PC-3 (cell line): Measurements from ENCODE around the gene WNT7A. TPM values are rescaled to one million over a fixed set of nuclear protein-coding genes. Genes with fewer than 3 reads are reported as not detected.

Experiments
- ATAC-seq: fragments of 200-7000 bp; cut with Tn5 transposase; 2 replicates; pipeline ENCODE4 v1.9.1; 2020; ENCODE audit warnings: mild to moderate bottlenecking, moderate library complexity
- BruUV-seq: library from RNA; stranded (reverse); fragments of 400-500 nt; replicated peaks from 2 replicates; lab custom pipeline; 2021; lab: Mats Ljungman, UMichigan
- CTCF ChIA-PET: fragments of 300-600 bp; sonication (Branson Sonifier 250); formaldehyde crosslinking; loops from one replicate; lab custom pipeline; 2022; ENCODE audit warnings: antibody characterized with exemption; lab: Charles Lee
- POLR2A ChIA-PET: fragments of 300-600 bp; sonication (Branson Sonifier 250); formaldehyde crosslinking; loops from one replicate; lab custom pipeline; 2022; ENCODE audit warnings: antibody characterized with exemption; ENCODE audit not compliant: unreplicated experiment; lab: Charles Lee
- DNase-seq: peaks from one replicate; pipeline ENCODE4 v3.0.0-alpha.2; 2015
- H2AFZ ChIP-seq: fragments of 300-600 bp; sonication (generic); 2 replicates; pipeline ENCODE4 v1.6.0; 2016; ENCODE audit warnings: antibody characterized with exemption, low read length
- H3F3A ChIP-seq: fragments of 300-600 bp; sonication (generic); one replicate; pipeline ENCODE4 v1.6.0; 2017; ENCODE audit warnings: antibody characterized with exemption, low read length, control low read depth, mild to moderate bottlenecking; ENCODE audit not compliant: unreplicated experiment
- H3K27ac ChIP-seq: fragments of 300-600 bp; sonication (generic); 2 replicates; pipeline ENCODE4 v1.5.1; 2016; ENCODE audit warnings: mild to moderate bottlenecking, low read length
- H3K27me3 ChIP-seq: fragments of 300-600 bp; sonication (generic); 2 replicates; pipeline ENCODE4 v1.6.1; 2016; ENCODE audit warnings: low read length, mixed read lengths
- H3K36me3 ChIP-seq: fragments of 300-600 bp; sonication (generic); 2 replicates; pipeline ENCODE4 v1.6.1; 2016; ENCODE audit warnings: low read depth, mixed run types, low read length, mixed read lengths
- H3K4me1 ChIP-seq: fragments of 300-600 bp; sonication (generic); 2 replicates; pipeline ENCODE4 v1.5.1; 2016; ENCODE audit warnings: low read length; ENCODE audit not compliant: insufficient read depth
- H3K4me2 ChIP-seq: fragments of 300-600 bp; sonication (generic); 2 replicates; pipeline ENCODE4 v1.6.0; 2016; ENCODE audit warnings: low read length
- H3K4me3 ChIP-seq: fragments of 300-600 bp; sonication (generic); 2 replicates; pipeline ENCODE4 v1.5.1; 2016; ENCODE audit warnings: mild to moderate bottlenecking, low read length, mixed read lengths
- H3K79me2 ChIP-seq: fragments of 300-600 bp; sonication (generic); 2 replicates; pipeline ENCODE4 v1.6.1; 2017; ENCODE audit warnings: low read length, mixed read lengths
- H3K9ac ChIP-seq: fragments of 300-600 bp; sonication (generic); 2 replicates; pipeline ENCODE4 v1.6.0; 2016; ENCODE audit warnings: mild to moderate bottlenecking, low read length
- H3K9me2 ChIP-seq: fragments of 300-600 bp; sonication (generic); replicated peaks from 2 replicates; pipeline ENCODE4 v1.6.1; 2016; ENCODE audit warnings: mixed run types, low read length, mixed read lengths
- H3K9me3 ChIP-seq: fragments of 300-600 bp; sonication (generic); 2 replicates; pipeline ENCODE4 v1.6.1; 2016; ENCODE audit warnings: low read length, mixed read lengths
- H4K20me1 ChIP-seq: fragments of 300-600 bp; sonication (generic); 2 replicates; pipeline ENCODE4 v1.6.1; 2016; ENCODE audit warnings: low read length, mixed read lengths
- CTCF ChIP-seq: fragments of 300-600 bp; sonication (generic); conservative IDR thresholded peaks from 2 replicates; pipeline ENCODE4 v1.5.1; 2017; ENCODE audit warnings: antibody characterized with exemption, low read depth, mild to moderate bottlenecking, low read length
- EZH2 ChIP-seq: fragments of 300-600 bp; sonication (generic); IDR thresholded peaks from one replicate; pipeline ENCODE4 v1.6.1; 2017; ENCODE audit warnings: antibody characterized with exemption, mild to moderate bottlenecking, low read length; ENCODE audit not compliant: unreplicated experiment
- EZH2phosphoT487 ChIP-seq: fragments of 300-600 bp; sonication (generic); IDR thresholded peaks from 2 replicates; pipeline ENCODE4 v1.6.1; 2018; ENCODE audit warnings: mild to moderate bottlenecking, antibody characterized with exemption, low read length, borderline replicate concordance
- intact Hi-C: fragments of 100-400 bp; cut with micrococcal nuclease; formaldehyde crosslinking; loops from 2 replicates; pipeline ENCODE4 v1.9.0; 2023
- total RNA-seq: library from RNA; depleted of rRNA; stranded (reverse); fragments of >200 nt; gene quantifications from 2 replicates; pipeline ENCODE4 v1.2.3, GENCODE V29; 2014

WNT7A gene
- total RNA-seq, 1 experiment from 2014 or later: 16.2 TPM

GRCh38 chr3:13838421-13838820 lies 41.5 kb downstream of the WNT7A start:
- BruUV-seq: no TSS peak
- H3K4me3 ChIP-seq: no peak overlapping the region
- H3K79me2 ChIP-seq: peaks cover 24% of the 10 kb centered on the region; the same call in 1 of the 2 replicates
- ChIA-PET CTCF (no interaction called here), POLR2A (no interaction called here)
- no peak overlapping the region for H3K9ac ChIP-seq
- H3K27ac ChIP-seq: no peak overlapping the region
- DNase-seq: no peak
- H3K9me2 ChIP-seq: no peaks in the 10 kb centered on the region
- no peak overlapping the region for H3K4me2 ChIP-seq
- no peak for ATAC-seq
- intact Hi-C loops: no loop called here
- no peaks in the 10 kb centered on the region for H3K9me3 ChIP-seq
- H3K4me1 ChIP-seq: peaks cover 38% of the 10 kb centered on the region
- no peak overlapping the region for H2AFZ ChIP-seq
- H3K36me3 ChIP-seq: no peaks in the 10 kb centered on the region
- H4K20me1 ChIP-seq: no peaks in the 10 kb centered on the region
- TF ChIP-seq EZH2phosphoT487: no peak
- TF ChIP-seq CTCF: no peak
- no peak for TF ChIP-seq EZH2
- peaks cover 10% of the 10 kb centered on the region for H3F3A ChIP-seq
- H3K27me3 ChIP-seq: no peaks in the 10 kb centered on the region

DNA sequence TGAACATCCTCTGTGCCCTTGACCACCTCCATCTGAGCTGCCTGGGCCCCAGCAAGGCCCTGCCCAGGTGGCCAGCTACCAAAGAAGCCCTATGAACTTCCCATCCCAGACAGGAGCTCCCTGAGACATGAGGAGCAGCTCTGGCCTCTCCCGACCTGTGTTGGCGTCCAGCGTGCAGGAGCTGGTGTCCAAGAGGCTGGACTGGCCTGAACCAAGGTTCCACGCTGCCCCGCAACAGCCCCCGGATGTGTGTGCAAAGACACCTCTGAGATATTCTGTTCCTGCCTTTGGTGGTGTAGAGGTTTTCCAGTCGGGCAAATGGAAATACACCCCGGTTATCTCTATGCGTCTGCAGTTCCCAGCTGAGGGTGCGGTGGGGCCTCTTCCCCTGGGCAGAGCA lies 42.1 kb downstream of the WNT7A start:
- Histone ChIP-seq H3K9ac (no peak overlapping the region), H3K36me3 (no peaks in the 10 kb centered on the region), H3K4me2 (no peak overlapping the region), H3K4me1 (peaks cover 38% of the 10 kb centered on the region), H4K20me1 (no peaks in the 10 kb centered on the region), H3F3A (peaks cover 10% of the 10 kb centered on the region), H3K27me3 (no peaks in the 10 kb centered on the region), H3K79me2 (peaks cover 24% of the 10 kb centered on the region; the same call in 1 of the 2 replicates), H3K9me2 (no peaks in the 10 kb centered on the region), H3K9me3 (no peaks in the 10 kb centered on the region), H3K27ac (no peak overlapping the region), H3K4me3 (no peak overlapping the region), H2AFZ (no peak overlapping the region)
- no TSS peak for BruUV-seq
- CTCF ChIA-PET: no interaction called here
- no peak for TF ChIP-seq EZH2
- POLR2A ChIA-PET: no interaction called here
- DNase-seq (no peak), ATAC-seq (no peak)
- intact Hi-C loops: no loop called here

DNA sequence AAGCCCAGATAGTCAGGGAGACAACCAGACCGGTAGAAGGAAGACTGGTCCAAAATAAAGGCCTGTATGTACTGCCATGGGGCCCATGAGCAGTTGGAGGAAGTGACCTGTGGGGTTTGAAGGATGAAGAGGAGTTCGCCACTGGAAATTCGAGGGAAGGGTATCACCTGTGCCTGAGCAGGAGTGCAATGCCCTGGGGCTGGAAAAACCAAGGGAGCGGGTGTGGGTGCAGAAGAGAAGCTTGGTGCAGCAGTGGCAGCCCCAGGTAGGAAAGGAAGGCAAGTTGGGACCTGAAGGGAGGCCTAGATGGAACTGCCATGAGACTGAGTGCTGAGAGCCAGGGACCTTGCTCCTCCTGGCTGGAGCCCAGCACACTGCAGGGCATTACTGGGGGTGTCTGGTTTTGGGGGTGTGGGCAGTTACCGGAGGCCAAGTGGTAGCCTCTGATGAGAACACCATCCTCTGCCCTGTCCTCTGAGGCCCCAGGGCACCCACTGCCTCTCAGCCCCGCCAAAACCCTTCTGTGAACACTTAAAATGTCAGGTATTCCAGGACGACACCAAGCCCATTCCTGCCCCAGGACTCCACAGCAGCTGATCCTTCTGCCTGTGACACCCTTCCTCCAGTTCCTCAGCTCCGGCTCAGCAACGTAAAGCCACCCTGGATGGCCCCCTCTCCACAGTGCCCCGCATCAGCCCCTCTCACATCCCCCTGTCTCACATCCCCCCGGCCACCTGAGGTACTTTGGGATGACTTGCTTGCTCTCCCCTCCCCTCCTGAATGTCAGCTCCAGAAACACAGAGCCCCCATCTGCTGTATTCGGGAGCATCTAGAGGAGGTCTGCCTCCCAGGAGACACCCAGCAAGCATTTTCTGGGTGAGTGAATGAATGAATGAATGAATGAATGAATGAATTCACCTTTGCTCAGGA lies 42.9 kb downstream of the WNT7A start:
- BruUV-seq: no TSS peak
- Histone ChIP-seq H3K27me3 (no peaks in the 10 kb centered on the region), H3K4me2 (no peak overlapping the region), H3K9ac (no peak overlapping the region), H2AFZ (no peak overlapping the region), H3K27ac (no peak overlapping the region), H4K20me1 (no peaks in the 10 kb centered on the region), H3K36me3 (no peaks in the 10 kb centered on the region), H3F3A (peaks cover 10% of the 10 kb centered on the region), H3K4me3 (no peak overlapping the region), H3K9me3 (no peaks in the 10 kb centered on the region), H3K79me2 (peaks cover 22% of the 10 kb centered on the region; the same call in 1 of the 2 replicates), H3K4me1 (peaks cover 37% of the 10 kb centered on the region), H3K9me2 (no peaks in the 10 kb centered on the region)
- POLR2A ChIA-PET: no interaction called here
- ATAC-seq (no peak), DNase-seq (no peak)
- TF ChIP-seq CTCF: no peak
- no peak for TF ChIP-seq EZH2phosphoT487
- TF ChIP-seq EZH2: no peak
- CTCF ChIA-PET: no interaction called here
- intact Hi-C loops: no loop called here
